Stimulated activated CD4-positive, alpha-beta T cell treated with anti-CD3 and anti-CD28 coated beads, Interleukin-15, amount 100 ng/mL, for 48 hours (primary cell): ENCODE results near the gene NLRC4.
A peak's percentile ranks its signal among the peaks of the same experiment; 100 is the strongest.
"Not testable (repeated sequence)": the region's sequence is repeated elsewhere in the genome, so short reads cannot be mapped to it uniquely, and the experiment has no call there.

Source experiments
- DNase-seq, 2 donors: peaks; one replicate each; pipeline ENCODE4 v3.0.0-alpha.2; 2020; ENCODE audit warnings: low read depth in 2 of 2

The NLRC4 gene, protein sequence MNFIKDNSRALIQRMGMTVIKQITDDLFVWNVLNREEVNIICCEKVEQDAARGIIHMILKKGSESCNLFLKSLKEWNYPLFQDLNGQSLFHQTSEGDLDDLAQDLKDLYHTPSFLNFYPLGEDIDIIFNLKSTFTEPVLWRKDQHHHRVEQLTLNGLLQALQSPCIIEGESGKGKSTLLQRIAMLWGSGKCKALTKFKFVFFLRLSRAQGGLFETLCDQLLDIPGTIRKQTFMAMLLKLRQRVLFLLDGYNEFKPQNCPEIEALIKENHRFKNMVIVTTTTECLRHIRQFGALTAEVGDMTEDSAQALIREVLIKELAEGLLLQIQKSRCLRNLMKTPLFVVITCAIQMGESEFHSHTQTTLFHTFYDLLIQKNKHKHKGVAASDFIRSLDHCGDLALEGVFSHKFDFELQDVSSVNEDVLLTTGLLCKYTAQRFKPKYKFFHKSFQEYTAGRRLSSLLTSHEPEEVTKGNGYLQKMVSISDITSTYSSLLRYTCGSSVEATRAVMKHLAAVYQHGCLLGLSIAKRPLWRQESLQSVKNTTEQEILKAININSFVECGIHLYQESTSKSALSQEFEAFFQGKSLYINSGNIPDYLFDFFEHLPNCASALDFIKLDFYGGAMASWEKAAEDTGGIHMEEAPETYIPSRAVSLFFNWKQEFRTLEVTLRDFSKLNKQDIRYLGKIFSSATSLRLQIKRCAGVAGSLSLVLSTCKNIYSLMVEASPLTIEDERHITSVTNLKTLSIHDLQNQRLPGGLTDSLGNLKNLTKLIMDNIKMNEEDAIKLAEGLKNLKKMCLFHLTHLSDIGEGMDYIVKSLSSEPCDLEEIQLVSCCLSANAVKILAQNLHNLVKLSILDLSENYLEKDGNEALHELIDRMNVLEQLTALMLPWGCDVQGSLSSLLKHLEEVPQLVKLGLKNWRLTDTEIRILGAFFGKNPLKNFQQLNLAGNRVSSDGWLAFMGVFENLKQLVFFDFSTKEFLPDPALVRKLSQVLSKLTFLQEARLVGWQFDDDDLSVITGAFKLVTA

DNA sequence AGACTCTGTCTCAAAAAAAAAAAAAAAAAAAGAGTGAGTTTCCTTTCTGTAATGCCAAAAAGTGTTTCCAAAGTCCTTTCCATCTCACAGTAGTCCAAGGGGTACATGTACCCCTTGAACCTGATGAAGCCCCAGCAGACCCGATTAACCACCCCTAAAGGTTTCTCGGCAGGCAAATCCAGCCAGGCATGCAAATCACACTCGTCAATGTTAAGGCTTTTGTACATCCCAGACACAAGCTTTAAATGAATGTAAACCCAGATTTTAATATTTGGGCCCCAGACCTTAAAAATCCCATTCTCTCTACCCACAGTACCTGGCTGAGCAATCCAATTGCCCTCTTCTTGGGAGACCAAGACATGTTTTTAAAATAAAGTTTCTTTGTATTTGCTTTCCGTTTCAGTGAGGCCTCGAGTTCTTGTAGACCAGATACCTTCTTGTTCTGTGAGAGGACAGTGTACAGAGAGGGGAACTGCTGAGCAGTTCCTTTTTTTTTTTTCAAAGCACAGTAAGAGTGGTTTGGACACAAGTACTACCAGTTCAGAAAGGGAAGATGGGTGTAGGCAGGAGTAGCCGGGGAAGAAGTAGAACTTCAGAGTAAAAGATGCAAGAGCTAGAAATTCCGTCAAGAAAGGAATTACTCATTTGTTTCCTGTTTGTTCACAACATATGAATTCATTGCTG lies at the start of gene NLRC4:
TSS of gene NLRC4 (minus strand) at position 465 of the 684 bp plus-strand sequence. CDS start 8,111 bp downstream, outside the sequence.
- no peak for DNase-seq

DNA sequence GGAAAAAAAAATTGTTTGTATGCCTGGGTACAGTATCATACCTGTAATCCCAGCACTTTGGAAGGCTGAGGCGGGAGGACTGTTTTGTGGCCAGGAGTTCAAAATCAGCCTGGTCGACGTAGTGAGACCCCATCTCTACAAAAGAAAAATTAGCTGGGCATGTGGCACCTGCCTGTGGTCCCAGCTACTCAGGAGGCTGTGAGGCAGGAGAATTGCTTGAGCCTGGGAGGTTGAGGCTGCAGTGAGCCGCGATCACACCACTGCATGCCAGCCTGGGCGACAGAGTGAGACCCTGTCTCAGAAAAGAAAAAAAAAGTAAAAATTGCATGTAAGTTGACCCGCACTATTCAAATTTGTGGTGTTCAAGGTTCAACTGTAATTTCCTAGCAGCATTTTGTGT lies 45.9 kb upstream of the NLRC4 start:
- DNase-seq: no peak

DNA sequence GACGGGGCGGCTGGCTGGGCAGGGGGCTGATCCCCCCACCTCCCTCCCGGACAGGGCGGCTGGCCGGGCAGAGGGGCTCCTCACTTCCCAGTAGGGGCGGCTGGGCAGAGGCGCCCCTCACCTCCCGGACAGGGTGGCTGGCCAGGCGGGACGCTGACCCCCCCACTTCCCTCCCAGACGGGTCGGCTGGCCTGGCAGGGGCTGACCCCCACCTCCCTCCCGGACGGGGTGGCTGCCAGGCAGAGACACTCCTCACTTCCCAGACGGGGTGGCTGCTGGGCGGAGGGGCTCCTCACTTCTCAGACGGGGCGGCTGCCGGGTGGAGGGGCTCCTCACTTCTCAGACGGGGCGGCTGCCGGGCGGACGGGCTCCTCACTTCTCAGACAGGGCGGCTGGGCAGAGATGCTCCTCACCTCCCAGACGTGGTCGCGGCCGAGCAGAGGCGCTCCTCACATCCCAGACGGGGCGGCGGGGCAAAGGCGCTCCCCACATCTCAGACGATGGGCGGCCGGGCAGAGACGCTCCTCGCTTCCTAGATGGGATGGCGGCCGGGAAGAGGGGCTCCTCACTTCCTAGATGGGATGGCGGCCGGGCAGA lies 29.4 kb upstream of the NLRC4 start:
- not testable (repeated sequence) for DNase-seq

DNA sequence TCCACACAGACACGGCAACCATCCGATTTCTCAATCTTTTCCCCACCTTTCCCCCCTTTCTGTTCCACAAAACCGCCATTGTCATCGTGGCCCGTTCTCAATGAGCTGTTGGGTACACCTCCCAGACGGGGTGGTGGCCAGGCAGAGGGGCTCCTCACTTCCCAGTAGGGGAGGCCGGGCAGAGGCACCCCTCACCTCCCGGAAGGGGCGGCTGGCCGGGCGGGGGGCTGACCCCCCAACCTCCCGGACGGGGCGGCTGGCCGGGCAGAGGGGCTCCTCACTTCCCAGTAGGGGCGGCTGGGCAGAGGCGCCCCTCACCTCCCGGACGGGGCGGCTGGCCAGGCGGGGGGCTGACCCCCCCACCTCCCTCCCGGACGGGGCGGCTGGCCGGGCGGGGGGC lies 28.8 kb upstream of the NLRC4 start:
- DNase-seq: not testable (repeated sequence)

DNA sequence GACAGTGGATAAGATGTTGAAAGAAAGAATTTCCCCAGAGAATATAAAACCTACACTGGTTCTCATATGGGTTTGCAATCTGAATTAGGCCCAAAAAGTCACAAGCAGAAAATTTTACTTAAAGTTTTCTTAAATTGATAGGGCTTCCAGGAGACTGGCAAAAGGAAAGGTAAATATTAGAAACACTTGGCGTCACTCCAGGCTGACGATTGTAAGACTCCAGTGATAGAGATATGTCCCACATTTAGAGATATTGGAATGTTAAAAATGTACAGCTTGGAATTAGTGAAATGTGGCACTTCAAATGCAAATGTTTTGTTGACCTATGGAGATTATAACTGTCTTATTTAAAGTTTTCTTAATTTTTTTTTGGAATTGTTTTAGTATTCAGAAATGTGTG lies 27.1 kb upstream of the NLRC4 start:
- DNase-seq: no peak

DNA sequence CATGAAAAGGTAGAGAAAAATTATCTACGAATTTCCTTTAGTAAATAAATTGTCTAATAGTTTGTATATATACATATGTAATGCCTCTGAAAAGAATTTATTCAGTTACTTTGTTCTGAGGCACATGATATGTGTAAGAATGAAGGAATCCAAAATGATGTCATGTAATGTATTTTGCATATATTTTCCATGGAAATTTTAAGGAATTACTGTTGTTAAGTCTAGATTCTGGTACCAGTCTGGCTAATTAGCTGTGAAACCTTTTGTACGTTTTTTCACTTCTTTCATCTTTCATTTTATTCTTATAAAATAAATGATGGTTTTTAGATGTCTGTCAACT lies 25.3 kb upstream of the NLRC4 start:
- DNase-seq: no peak

DNA sequence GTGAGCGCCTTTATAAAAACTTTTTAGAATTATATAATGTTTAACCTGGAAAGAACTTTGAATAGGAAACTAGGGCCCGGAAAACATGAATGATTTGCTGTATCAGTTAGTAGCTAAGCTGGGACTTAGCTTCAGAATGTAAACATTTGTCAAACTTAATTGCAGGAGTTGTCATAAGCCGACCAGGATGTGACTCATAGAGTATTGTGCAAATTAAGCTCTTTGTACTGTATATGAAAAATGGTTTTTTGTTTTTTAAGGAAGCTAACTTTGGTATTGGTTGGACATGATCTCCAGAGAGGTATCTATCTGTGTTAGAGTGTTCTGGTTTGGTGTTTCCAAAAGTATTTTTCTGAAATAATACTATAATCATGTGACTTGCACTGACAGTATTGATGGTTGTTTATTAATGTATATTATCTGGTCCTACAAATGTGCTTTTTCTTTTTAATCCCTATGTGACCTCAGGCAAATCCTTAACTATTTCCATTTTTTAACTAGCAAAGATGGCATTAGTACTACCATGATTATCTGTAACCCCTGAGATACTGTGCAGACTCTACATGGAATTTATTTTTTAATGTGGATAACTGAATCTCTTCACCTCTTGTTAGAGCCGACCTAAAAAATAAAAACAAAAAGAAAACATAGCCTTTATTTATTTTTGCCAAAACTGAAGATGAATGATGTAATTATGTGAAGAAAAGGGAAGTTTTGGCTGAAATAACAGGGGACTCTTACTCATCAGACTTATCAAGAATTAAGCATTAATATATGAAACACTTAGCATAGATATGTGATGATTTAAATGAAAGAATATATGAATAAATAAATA lies 24.7 kb upstream of the NLRC4 start:
- DNase-seq: no peak

DNA sequence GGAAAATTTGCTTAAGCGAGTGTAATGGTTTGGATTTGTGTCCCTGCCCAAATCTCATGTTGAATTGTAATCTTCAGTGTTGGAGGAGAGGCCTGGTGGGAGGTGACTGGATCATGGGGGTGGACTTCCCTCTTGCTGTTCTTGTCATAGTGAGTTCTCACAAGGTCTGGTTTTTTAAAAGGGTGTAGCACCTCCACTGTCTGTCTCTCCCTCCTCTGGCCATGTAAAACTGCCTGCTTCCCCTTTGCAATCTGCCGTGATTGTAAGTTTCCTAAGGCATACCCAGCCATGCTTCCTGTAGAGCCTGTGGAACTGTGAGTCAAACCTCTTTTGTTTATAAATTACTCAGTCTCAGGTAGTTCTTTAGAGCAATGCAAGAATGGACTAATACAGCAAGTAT lies 19.6 kb upstream of the NLRC4 start:
- no peak for DNase-seq

DNA sequence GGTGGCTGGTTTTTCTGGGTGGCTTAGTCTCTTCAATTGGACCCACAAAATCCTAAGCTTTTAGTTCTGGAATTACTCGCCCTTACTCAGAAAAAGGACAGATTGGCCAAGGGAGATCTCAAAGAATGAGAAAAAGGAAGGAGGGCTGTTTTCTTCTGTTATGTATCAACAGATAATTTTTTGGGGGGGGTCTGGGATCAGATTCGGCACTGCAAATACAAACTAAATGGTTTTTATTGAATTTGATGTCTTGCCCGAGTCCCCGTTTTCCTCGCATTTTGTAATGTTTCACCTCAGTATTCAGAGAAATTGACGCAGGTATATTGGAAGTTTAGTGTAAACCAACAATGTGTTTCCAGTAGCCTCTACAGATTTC lies 13.8 kb upstream of the NLRC4 start:
- no peak for DNase-seq

DNA sequence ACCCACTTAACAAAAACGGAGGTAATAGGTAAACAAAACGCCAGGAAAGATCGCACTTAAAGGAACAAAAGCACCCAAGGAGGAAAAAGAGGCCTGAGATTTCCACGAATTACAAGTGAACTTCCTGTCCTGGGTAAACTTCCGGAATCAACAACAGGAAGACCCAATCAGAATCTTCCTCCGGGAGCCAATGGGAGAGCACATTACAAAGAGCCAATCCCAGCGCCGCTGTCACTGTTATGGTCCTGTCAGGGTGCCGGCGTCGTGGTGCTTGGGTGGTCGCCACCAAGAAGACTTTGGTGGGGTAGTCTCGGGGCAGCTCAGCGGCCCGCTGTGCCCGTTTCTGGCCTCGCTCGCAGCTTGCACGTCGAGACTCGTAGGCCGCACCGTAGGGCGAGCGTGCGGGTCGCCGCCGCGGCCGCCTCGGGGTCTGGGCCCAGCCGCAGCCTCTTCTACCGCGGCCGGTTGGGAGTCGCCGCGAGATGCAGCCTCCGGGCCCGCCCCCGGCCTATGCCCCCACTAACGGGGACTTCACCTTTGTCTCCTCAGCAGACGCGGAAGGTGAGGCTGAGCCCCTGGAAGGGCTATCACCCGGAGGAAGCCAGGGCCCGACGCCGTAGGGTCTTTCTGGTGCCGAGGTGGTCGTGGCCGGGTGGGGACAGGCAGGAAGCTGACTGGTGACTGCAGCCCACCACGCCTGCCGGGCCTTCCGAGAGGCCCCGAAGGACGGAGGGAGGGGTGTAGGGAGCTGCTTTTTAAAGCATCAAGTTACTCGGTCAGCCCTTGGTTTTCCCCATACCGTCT lies 13.2 kb upstream of the NLRC4 start, which contains the start of gene YIPF4:
TSS of gene YIPF4 (plus strand) at position 231 of the 804 bp plus-strand sequence. CDS start at position 483, 252 bp downstream.
- DNase-seq: peak; percentile 64 to 80

DNA sequence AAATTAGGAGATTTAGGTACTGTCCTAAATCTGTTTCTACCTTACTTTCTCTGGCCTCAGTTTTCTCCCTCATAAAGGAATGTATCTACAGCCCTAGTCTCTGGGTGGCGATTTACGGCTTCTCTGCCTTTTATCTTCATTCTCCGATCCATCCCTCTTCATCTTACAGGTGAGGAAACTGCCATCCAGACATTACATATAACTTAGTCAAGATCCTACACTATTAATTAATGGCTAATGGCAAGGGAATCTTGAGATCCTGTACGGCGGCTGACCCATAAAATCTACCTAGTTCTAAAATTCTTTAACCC lies 12.6 kb upstream of the NLRC4 start:
- no peak for DNase-seq

DNA sequence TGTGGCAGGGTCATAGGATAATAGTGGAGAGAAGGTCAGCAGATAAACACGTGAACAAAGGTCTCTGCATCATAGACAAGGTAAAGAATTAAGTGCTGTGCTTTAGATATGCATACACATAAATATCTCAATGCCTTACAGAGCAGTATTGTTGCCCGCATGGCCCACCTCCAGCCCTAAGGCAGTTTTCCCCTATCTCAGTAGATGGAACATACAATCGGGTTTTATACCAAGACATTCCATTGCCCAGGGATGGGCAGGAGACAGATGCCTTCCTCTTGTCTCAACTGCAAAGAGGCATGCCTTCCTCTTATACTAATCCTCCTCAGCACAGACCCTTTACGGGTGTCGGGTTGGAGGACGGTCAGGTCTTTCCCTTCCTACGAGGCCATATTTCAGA lies 11.1 kb upstream of the NLRC4 start:
- not testable (repeated sequence) for DNase-seq

DNA sequence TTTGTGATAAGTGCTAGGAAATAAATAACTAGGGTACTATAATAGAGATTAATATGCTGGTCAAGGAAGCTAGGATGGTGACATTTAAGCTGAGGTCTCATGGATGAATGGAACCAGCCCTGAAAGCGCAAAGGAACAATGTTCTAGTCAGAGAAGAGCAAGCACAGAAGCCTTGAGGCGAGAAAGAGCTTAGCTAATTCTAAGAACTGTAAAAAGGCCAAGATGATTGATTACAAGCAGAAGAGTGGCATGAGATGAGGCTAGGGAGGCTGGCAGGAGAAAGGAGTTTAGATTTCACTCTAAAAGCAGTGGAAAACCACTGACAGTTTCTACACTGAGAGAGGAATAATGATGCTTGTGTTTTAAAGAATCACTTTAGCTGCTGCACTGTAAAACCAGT lies 9.6 kb upstream of the NLRC4 start:
- no peak for DNase-seq

DNA sequence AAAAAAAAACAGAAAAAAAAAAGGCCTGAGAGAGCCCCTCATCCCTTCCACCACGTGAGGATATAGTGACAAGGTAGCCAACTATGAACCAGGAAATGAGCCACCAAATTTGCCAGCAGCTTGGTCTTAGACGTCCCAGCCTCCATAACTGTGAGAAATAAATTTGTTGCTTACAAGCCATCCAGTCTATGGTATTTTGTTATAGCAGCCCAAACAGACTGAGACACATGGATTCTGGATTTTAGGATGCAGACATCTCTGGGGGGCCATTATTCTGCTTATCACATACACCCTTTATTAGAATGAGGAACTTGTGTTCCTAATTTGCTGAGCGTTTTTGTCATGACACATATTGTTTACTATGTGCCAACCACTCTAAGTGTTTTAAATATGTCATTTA lies 7.6 kb upstream of the NLRC4 start:
- DNase-seq: no peak

DNA sequence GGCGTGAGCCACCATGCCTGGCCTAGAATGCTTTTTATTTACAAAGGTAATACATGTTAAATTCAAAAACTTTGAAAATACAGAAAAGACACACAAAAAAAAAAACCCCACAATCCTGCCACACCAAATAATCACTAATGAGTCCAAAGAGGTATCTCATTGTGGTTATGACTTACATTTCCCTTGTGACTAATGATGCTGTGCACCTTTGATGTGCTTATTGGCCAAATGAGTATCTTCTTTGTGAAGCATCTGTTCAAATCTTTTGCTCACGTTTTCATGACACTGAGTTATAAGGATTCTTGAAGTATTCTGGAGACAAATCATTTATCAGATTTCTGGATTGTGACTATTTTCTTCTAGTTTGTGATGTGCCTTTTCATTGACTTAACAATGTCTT lies 6.4 kb upstream of the NLRC4 start:
- DNase-seq: no peak

DNA sequence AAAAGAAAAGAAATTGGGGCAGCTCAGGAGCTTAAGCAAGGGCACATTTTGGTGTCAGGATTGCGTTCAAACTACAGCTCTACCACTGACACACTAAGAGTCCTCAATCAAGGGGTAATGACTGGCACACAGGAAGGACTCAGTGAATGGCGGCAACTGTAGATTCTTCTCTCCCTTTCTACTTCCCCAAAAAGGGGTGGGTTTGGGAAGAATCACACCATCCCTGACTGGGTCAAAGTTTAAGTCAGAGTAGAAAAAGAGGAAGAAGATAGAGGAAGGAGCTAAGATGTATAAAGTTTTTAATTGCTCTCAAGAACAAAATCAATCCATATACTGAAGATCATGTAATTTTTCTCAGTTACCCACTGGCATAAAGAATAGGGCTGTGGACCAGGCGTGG lies 2.6 kb downstream of the NLRC4 start:
- no peak for DNase-seq

DNA sequence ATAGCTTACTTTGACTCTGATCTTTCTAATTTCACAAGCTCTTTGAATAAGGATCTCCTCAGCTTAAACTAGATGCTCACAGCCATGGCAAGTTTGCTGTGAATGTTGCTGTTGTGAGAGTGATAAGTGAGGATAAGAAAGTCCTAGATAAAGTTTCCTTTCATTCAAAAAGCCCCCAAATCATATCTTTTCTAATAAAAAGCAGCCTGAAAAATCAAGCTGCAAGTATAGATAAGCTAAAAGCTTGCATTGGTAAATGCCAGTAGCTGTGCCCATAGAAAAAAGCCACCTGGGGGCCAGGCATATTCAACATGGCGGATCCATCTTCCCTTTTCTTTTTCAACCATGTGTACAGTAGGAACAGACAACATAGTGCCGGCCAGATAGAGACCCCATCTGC lies 4.3 kb downstream of the NLRC4 start:
- no peak for DNase-seq

DNA sequence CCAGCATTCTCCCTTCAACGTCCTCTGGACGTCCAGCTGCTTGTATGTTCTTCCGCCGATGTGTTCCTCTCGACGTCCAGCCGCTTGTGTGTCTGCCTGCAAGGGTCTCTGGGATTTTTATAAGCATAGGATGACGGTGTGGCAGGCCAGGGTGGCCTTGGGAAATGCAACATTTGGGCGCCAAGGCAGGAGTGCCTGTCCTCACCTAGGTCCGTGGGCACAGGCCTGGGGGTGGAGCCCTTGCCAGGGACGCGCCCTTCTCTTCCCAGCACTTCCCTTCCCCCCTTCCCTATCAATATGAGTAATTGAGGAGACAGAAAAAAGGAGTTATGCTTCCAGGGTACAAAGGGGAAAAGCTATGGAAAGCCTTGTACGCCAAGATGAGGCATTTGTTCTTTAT lies 6.4 kb downstream of the NLRC4 start:
- no peak for DNase-seq

DNA sequence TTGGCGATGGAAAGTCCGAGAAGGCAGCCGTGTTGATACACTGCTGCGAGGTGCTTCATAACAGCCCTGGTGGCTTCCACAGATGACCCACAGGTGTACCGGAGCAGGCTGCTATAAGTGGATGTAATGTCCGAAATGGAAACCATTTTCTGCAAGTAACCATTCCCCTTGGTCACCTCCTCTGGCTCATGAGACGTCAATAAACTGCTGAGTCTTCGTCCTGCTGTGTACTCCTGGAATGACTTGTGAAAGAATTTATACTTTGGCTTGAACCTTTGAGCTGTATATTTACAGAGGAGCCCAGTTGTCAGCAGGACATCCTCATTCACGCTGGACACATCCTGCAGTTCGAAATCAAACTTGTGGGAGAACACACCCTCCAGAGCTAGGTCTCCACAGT lies 14.4 kb downstream of the NLRC4 start:
- DNase-seq: no peak

DNA sequence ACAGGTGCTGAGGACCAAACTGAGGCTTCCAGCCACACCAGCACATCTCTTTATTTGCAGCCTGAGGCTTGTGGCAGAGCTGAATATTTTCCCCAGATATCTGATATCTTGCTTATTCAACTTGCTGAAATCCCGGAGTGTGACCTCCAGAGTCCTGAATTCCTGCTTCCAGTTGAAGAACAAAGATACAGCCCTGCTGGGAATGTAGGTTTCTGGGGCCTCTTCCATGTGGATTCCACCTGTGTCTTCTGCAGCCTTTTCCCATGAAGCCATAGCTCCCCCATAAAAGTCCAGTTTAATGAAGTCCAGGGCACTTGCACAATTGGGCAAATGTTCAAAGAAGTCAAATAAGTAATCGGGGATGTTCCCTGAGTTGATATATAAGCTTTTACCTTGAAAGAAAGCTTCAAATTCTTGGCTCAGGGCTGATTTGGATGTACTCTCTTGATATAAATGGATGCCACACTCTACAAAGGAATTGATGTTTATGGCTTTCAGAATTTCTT lies 14.9 kb downstream of the NLRC4 start:
- no peak for DNase-seq
